HG02588 (cell line): Measurements from ENCODE around the gene ZNF613.
"Not testable (repeated sequence)": the region's sequence is repeated elsewhere in the genome, so short reads cannot be mapped to it uniquely, and the experiment has no call there.

Source experiments
- ATAC-seq: cut with Tn5 transposase; IDR thresholded peaks from one replicate; pipeline ENCODE4 v1.9.1; 2021; ENCODE audit warnings: mild to moderate bottlenecking, moderate library complexity; ENCODE audit not compliant: unreplicated experiment

ZNF613 gene

DNA sequence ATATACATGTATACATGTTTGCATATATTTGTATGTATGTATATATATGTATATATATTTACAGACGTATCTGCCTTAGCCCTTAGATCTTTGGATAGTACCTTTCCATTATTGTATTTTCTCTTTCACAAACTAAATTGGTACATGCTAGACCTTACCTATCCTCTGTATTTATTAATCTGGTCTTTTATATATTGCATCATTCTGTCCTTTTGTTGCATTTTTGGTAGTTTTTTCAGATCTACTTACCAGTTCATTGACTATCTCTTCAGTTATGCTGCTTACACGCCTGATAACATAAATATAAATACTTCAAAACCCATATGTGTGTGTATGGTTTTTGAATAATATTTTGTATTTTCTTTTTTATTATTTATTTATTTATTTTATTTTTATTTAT is 11.7 kb downstream of the ZNF613 start:
- no peak for ATAC-seq

DNA sequence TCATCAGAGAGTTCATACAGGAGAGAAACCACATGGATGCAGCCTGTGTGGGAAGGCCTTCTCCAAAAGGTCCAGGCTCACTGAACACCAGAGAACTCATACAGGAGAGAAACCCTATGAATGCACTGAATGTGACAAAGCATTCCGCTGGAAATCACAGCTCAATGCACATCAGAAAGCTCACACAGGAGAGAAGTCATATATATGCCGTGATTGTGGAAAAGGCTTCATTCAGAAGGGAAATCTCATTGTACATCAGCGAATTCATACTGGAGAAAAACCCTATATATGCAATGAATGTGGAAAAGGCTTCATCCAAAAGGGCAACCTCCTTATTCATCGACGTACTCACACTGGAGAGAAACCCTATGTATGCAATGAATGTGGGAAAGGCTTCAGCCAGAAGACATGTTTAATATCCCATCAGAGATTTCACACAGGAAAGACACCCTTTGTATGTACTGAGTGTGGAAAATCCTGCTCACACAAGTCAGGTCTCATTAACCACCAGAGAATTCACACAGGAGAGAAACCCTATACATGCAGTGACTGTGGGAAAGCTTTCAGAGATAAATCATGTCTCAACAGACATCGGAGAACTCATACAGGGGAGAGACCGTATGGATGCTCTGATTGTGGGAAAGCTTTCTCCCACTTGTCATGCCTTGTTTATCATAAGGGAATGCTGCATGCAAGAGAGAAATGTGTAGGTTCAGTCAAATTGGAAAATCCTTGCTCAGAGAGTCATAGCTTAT is 17.7 kb downstream of the ZNF613 start:
- no peak for ATAC-seq

DNA sequence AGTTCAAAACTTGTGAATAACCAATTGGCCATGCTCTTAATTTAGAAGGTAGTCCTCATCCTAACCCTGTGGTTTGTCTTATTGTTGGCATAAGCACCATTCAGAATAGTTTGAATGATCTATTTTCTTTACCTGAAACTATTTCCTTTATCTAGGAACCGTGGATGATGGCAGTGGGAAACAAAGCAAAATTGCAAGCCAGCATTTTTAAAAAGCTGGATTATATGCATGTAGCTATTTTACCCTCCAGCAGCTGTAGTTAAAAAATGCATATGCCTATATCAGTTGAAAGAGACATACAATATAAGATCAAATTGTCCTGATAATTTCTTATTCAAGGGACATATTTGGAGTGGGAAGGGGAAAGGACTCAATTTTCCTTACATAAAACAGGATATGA is 19.3 kb downstream of the ZNF613 start:
- ATAC-seq: no peak

DNA sequence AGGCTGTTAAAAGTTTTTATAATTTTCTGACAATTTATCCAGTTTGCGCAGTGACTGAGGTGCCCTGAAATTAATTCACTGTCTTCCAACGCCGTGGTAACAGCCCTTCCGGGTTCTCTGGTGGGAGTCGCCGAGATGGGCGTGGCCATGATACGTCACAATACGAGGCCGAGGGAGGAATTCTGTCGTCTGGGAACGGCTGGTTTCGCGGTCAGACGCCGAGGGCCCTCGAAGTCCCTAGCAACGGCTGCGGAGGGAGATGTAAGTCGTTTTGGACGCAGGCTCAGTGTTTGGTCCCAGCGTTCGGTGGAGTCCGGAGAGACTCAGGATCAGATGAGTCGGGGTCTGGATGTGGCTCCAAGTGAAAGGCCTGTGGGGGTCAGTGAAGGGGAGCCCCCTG is 21.7 kb downstream of the ZNF613 start:
- ATAC-seq: no peak

DNA sequence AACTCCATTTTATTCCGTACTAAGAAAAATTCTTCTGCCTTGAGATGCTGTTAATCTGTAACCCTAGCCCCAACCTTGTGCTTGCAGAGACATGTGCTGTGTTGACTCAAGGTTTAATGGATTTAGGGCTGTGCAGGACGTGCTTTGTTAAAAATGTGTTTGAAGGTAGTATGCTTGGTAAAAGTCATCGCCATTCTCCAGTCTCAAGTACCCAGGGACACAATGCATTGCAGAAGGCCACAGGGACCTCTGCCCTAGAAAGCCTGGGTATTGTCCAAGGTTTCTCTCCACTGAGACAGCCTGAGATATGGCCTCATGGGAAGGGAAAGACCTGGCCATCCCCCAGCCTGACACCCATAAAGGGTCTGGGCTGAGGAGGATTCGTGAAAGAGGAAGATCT is 30.6 kb downstream of the ZNF613 start:
- not testable (repeated sequence) for ATAC-seq

DNA sequence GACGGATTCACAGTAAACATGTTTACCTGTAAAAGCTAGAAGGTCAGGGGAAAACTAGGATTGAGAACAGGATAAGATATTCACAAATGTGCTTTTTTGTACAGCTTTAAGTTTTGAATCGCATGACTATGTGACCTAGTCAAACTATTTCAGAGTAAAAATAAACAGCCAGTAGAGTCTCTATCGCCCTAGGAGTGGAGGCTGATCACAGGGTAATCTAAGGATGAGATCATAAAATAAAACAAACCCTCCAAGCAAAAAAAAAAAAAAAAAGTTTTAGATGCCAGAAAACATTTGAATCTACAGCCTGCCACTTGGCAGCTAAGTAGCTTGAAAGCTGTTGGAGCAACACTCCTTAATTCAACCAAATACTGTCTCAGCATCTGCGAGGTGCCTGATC is 32.5 kb downstream of the ZNF613 start:
- ATAC-seq: no peak

DNA sequence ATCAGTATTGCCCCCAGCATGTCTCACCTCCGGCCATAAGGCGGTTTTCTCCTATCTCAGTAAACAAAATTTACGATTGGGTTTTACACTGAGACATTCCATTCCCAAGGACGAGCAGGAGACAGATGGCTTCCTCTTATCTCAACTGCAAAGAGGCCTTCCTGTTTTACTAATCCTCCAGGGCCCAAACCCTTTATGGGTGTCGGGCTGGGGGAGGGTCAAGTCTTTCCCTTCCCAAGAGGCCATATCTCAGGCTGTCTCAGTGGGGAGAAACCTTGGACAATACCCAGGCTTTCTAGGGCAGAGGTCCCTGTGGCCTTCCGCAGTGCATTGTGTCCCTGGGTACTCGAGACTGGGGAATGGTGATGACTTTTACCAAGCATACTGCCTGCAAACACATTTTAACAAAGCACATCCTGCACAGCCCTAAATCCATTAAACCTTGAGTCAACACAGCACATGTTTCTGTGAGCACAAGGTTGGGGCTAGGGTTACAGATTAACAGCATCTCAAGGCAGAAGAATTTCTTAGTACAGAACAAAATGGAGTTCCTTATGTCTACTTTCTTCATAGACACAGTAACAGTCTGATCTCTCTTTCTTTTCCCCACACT is 33.5 kb downstream of the ZNF613 start:
- ATAC-seq: not testable (repeated sequence)

DNA sequence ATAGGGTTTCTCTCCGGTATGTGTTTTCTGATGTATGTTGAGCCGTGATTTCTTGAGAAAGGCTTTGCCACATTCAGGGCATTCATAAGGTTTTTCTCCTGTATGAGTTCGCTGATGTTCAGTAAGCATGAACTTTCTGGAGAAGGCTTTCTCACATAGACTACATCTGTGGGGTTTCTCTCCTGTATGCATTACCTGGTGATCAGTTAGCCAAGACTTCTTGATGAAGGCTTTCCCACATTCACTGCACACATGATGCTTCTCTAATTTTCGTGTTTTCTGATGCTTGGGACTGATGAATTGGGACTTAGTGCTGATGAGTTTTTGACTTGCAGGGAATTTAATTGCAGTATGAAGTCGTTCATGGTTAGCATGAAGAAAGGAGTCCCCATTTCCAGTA is 38.3 kb downstream of the ZNF613 start:
- ATAC-seq: no peak

DNA sequence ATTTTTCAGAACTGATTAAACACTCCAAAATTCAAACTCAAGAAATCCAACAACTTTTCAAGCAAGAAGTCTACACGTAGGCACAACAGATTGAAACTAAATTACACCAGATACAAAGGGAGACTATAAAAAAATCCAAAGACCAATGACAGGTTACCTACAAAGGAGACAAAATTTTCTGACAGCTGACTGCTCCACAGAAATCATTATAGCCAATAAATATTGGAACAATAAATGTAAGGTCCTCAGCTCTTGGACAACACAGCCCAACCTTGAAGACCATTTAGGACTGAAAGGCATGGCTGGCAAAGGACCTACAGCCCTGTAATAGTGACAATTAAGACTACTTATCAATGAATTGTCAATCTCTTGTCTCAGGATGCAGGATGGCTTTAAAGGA is 43.4 kb downstream of the ZNF613 start:
- ATAC-seq: no peak

DNA sequence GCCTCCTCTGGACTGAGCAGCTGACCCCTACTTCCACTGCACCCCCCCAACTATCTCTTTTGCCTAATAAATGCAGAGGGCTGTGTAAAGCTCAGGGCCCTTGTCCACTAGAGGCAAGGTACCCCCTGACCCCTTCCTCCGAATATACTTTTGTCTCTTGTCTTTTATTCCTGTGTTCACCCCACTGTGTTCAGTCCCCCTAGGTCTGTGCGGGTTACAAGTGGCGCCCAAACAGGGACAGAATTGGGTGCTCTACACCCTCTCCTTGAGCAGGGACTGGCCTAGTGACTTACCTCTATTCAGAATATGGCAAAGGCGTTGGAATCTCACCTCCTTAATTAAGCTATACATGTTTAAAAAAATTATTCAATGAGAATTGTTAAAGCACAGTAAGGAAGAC is 44.4 kb downstream of the ZNF613 start:
- no peak for ATAC-seq

DNA sequence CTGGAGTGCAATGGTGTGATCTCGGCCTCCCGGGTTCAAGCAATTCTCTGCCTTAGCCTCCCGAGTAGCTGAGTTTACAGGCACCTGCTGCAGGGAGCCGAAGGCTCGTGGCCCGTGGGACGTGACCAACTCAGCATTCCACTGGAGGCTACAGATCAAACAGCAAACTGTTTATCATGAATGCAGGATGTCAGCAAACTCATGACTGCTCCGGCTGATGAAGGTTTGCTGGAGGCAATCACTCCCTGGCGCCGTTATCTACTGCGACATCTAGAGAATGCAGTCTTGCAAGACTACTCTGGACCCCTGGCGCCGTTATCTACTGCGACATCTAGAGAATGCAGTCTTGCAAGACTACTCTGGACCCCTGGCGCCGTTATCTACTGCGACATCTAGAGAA is 48.5 kb downstream of the ZNF613 start:
- not testable (repeated sequence) for ATAC-seq

DNA sequence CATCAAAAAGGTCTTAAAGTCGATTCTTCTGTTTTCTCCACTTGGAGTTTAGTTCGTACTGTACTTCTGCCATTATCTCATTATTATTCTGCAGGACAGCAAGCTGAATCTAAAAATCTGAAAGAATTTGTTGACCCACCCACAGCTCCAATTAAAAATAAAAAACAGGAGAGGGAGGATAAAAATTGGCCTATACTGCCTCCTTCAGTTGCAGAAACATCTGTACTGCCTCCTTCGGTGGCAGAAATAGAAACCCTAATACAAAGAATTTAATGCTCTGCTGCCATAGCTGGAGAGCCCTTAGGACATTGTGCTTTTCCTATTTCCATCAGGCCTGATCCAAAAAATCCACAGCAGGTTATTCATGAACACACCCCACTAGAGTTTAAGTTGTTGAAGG is 49.6 kb downstream of the ZNF613 start:
- ATAC-seq: no peak

DNA sequence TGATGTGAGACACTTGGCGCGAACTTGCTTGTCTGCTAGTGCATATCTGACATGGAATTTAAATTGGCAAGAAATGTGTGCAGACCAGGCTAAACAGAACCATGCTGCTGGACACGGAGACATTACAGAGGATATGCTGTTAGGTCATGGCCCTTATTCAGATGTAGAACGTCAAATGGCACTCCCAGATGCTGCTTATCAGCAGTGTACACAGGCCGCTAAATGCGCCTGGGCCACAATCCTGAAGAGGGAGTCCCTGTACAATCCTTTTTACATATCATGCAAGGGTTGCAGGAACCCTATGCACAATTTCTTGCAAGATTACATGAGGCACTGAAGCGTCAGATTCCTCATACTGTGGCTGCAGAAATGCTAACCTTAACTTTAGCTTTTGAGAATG is 50.1 kb downstream of the ZNF613 start:
- no peak for ATAC-seq

DNA sequence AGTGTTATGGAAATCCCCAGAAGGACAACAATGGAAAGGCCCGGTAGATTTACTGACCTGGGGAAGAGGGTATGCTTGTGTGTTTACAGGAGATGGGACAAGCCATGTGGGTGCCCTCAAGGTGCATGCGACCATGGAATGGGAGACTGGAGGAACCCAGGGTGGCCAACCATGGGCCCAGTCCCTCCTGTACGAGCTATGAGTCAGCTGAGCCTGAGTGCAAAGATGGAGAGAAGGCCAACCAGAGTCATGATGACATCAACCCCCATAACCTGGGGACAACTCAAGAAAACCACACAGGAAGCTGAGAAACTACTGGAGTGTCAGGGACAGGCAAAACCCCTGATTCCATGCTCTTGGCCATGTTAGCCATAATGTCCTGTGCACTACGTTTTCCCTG is 51.6 kb downstream of the ZNF613 start:
- no peak for ATAC-seq

DNA sequence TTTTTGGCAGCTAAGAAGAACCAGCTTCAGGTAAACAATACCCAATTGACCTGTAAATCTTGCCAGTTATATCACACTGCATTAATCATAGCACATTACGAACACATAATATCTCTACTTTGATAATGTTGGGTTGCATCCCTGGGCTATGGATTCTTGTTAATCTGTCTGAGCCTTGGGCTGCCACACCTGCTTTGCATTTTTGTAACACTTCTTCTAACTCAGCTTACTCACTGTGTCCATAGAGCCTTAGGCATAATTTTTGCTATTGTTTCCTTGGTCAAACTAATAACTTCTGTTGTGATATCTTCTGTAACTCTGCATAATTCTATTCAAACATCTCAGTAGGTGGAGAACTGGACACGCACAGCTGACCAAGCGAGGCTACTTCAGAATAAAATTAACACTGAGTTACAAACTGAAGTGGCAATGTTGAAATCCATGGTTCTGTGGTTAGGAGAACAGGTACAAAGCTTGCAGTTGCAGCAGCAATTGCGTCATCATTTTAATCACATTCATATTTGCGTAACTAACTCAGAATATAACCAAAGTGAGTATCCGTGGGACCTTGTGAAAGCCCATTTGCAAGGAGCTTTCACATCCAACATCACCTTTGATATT is 53.0 kb downstream of the ZNF613 start:
- ATAC-seq: no peak

DNA sequence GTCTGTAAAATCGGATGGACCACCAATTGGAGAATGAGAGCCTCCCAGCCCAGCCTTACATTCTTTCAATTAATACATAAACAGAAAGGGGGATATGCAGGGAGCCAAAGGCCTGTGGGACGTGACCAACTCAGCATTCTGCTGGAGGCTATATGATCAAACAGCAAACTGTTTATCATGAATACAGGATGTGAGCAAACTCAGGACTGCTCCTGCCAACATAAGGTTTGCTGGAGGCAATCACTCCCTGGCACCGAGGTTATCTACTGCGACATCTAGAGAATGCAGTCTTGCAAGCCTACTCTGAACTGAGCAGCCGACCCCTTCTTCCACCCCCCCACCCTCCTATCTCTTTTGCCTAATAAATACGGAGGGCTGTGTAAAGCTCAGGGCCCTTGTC is 53.7 kb downstream of the ZNF613 start:
- not testable (repeated sequence) for ATAC-seq

DNA sequence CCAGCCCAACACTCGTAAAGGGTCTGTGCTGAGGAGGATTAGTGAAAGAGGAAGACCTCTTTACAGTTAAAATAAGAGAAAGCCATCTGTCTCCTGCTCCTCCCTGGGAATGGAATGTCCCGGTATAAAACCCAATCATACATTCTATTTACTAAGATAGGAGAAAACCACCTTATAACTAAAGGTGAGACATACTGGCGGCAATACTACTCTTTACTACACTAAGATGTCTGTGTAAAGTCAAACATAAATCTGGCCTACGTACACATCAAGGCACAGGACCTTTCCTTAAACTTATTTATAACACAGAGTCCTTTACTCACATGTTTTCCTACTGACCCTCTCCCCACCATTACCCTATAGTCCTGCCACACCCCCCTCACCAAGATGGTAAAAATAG is 56.1 kb downstream of the ZNF613 start:
- no peak for ATAC-seq

DNA sequence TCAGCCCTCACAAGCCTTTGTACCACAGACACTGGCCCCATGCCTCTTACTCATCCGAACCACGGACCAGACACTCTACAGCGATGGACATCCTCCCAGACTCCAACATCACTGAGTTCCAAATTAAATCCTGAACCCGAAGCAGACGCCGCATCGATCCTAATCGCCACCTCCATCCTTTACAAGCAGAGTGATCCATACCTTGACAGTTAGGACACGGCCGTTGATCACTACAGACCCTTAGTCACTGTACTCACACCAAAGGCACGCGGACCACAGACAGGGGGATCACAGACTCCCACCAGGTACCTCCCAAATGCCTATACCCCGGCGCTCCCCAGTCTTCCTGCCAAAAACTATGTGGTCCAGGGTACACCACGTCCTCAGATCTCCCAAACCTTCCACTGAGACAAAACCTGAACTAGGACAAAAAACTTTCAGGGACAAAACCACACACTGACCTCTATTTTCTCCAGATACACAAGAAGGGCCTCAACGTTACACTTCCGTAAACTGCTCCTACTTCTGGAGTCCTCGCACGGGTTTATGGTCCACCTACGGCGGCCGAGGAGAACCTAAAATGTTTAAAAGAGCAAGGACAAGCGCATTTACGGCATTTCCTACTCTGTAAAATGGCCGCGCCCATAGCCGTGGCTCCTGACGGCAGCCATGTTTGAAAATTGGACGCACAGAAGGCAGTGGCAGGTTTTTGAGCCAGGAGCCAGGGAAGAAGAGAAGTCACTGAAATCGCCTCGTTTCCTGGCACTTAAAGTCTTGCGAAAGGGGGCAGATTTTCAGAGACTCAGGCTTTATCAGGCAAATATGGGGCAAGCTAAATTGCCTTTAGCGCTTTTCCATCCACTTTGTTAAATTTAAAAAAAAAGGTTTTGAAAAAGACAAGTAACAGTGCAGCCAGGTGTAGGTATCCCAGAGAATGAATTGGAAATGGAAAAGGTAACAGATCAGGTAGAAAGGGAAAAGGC is 59.3 kb downstream of the ZNF613 start, which contains the start of gene ZNF350:
TSS of gene ZNF350 (minus strand) at position 532 of the 983 bp plus-strand sequence. CDS start 12,480 bp downstream, outside the sequence.
- peak; percentile 68 for ATAC-seq

DNA sequence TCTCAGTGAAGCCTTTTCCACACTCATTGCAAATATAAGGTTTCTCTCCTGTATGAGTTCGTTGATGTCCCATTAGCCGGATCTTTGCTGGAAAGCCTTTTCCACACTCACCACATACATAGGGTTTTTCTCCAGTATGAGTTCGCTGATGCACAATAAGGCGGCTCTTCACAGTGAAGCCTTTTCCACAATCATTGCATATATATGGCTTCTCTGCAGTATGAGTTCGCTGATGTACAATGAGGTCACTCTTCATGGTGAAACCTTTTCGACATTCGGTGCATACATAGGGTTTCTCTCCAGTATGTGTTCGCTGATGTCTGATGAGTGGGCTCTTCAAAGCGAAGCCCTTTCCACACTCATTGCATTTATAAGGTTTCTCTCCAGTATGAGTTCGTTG is 66.2 kb downstream of the ZNF613 start:
- no peak for ATAC-seq

DNA sequence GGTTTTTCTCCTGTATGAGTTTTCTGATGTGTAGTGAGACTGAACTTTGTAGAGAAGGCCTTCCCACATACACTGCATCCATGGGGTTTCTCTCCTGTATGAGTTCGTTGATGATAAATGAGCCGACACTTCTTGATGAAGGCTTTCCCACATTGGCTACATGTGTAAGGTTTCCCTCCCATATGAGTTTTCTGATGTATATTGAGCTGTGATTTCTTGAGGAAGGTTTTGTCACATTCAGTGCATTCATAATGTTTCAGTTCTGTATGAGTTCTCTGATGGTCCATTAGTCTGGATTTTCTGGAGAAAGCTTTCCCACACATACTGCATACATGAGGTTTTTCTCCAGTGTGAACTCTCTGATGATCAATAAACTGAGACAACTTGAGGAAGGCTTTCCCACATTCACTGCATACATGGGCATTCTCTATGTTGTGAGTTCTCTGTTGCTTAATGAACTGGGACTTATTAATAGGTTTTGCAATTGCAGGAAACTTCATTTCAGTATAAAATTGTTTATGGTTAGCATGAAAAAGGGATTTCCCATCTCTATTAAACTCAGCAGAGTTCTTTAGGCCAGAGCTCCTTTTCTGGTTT is 66.9 kb downstream of the ZNF613 start:
- no peak for ATAC-seq
